ENCODE data around the gene POMC.

The POMC gene

GRCh38 chr2:25125189-25125588 is 43.2 kb downstream of the POMC start:
- Histone ChIP-seq H3K9me3 (ENCODE audit: control insufficient read depth, insufficient read depth, low read length) (no peaks in the 10 kb centered on the region), H3K27ac (ENCODE audit: low read length) (no peak overlapping the region), H3K4me3 (ENCODE audit: low read length) (no peak overlapping the region), H3K4me1 (ENCODE audit: control insufficient read depth, insufficient read depth, low read length) (peaks cover 2% of the 10 kb centered on the region; the same call in 1 of the 2 replicates), H3K36me3 (ENCODE audit: control insufficient read depth, insufficient read depth, low read length) (no peaks in the 10 kb centered on the region), H3K27me3 (ENCODE audit: control insufficient read depth, insufficient read depth, low read length) (no peaks in the 10 kb centered on the region)
- no CpG with 5 or more reads among the region's 7 CpGs for WGBS (ENCODE audit: insufficient coverage, insufficient read length)
- DNase-seq (ENCODE audit: low read depth, low spot score), result no peak

- H3K36me3 ChIP-seq (ENCODE audit: control insufficient read depth, insufficient read depth, low read length), result no peaks in the 10 kb centered on the region
- no peaks in the 10 kb centered on the region for H3K9me3 ChIP-seq (ENCODE audit: control insufficient read depth, insufficient read depth, low read length)
- no CpG with 5 or more reads among the region's 5 CpGs for WGBS (ENCODE audit: insufficient coverage, insufficient read length)
- DNase-seq (ENCODE audit: low read depth, low spot score), result no peak
- no peaks in the 10 kb centered on the region for H3K4me1 ChIP-seq (ENCODE audit: control insufficient read depth, insufficient read depth, low read length)
- H3K27ac ChIP-seq (ENCODE audit: low read length), result no peak overlapping the region
- no peak overlapping the region for H3K4me3 ChIP-seq (ENCODE audit: low read length)
- no peaks in the 10 kb centered on the region; the same call in 1 of the 2 replicates for H3K27me3 ChIP-seq (ENCODE audit: control insufficient read depth, insufficient read depth, low read length)
These were observed 44.7 kb downstream of the POMC start for GRCh38 chr2:25123682-25124081.

GRCh38 chr2:25122367-25122766 is 46.0 kb downstream of the POMC start:
- no peak for DNase-seq (ENCODE audit: low read depth, low spot score)
- WGBS (ENCODE audit: insufficient coverage, insufficient read length), result no CpG with 5 or more reads among the region's 3 CpGs
- Histone ChIP-seq H3K4me3 (ENCODE audit: low read length) (no peak overlapping the region), H3K9me3 (ENCODE audit: control insufficient read depth, insufficient read depth, low read length) (no peaks in the 10 kb centered on the region), H3K27ac (ENCODE audit: low read length) (no peak overlapping the region), H3K27me3 (ENCODE audit: control insufficient read depth, insufficient read depth, low read length) (no peaks in the 10 kb centered on the region; the same call in 1 of the 2 replicates), H3K4me1 (ENCODE audit: control insufficient read depth, insufficient read depth, low read length) (no peaks in the 10 kb centered on the region), H3K36me3 (ENCODE audit: control insufficient read depth, insufficient read depth, low read length) (no peaks in the 10 kb centered on the region)

- H3K36me3 ChIP-seq (ENCODE audit: control insufficient read depth, insufficient read depth, low read length), result no peaks in the 10 kb centered on the region
- no peak overlapping the region for H3K4me3 ChIP-seq (ENCODE audit: low read length)
- H3K27ac ChIP-seq (ENCODE audit: low read length), result no peak overlapping the region
- no peaks in the 10 kb centered on the region for H3K4me1 ChIP-seq (ENCODE audit: control insufficient read depth, insufficient read depth, low read length)
- DNase-seq (ENCODE audit: low read depth, low spot score), result no peak
- WGBS (ENCODE audit: insufficient coverage, insufficient read length), result no CpG with 5 or more reads among the region's 11 CpGs
- no peaks in the 10 kb centered on the region for H3K9me3 ChIP-seq (ENCODE audit: control insufficient read depth, insufficient read depth, low read length)
- H3K27me3 ChIP-seq (ENCODE audit: control insufficient read depth, insufficient read depth, low read length), result no peaks in the 10 kb centered on the region; the same call in 1 of the 2 replicates
These were observed 49.1 kb downstream of the POMC start for GRCh38 chr2:25119263-25119662.

GRCh38 chr2:25116956-25117355 is 51.4 kb downstream of the POMC start:
- Histone ChIP-seq H3K27me3 (ENCODE audit: control insufficient read depth, insufficient read depth, low read length) (no peaks in the 10 kb centered on the region; the same call in 1 of the 2 replicates), H3K27ac (ENCODE audit: low read length) (no peak overlapping the region), H3K4me3 (ENCODE audit: low read length) (no peak overlapping the region), H3K9me3 (ENCODE audit: control insufficient read depth, insufficient read depth, low read length) (no peaks in the 10 kb centered on the region), H3K4me1 (ENCODE audit: control insufficient read depth, insufficient read depth, low read length) (no peaks in the 10 kb centered on the region), H3K36me3 (ENCODE audit: control insufficient read depth, insufficient read depth, low read length) (no peaks in the 10 kb centered on the region)
- no peak for DNase-seq (ENCODE audit: low read depth, low spot score)
- no CpG with 5 or more reads among the region's 13 CpGs for WGBS (ENCODE audit: insufficient coverage, insufficient read length)

- no peak for DNase-seq (ENCODE audit: low read depth, low spot score)
- Histone ChIP-seq H3K9me3 (ENCODE audit: control insufficient read depth, insufficient read depth, low read length) (no peaks in the 10 kb centered on the region), H3K4me3 (ENCODE audit: low read length) (no peak overlapping the region), H3K36me3 (ENCODE audit: control insufficient read depth, insufficient read depth, low read length) (no peaks in the 10 kb centered on the region), H3K4me1 (ENCODE audit: control insufficient read depth, insufficient read depth, low read length) (no peaks in the 10 kb centered on the region), H3K27ac (ENCODE audit: low read length) (no peak overlapping the region), H3K27me3 (ENCODE audit: control insufficient read depth, insufficient read depth, low read length) (no peaks in the 10 kb centered on the region; the same call in 1 of the 2 replicates)
- WGBS (ENCODE audit: insufficient coverage, insufficient read length), result no CpG with 5 or more reads among the region's 4 CpGs
These were observed 52.5 kb downstream of the POMC start for GRCh38 chr2:25115902-25116301.

- Histone ChIP-seq H3K9me3 (ENCODE audit: control insufficient read depth, insufficient read depth, low read length) (no peaks in the 10 kb centered on the region), H3K27ac (ENCODE audit: low read length) (no peak overlapping the region), H3K4me1 (ENCODE audit: control insufficient read depth, insufficient read depth, low read length) (no peaks in the 10 kb centered on the region), H3K27me3 (ENCODE audit: control insufficient read depth, insufficient read depth, low read length) (no peaks in the 10 kb centered on the region; the same call in 1 of the 2 replicates), H3K36me3 (ENCODE audit: control insufficient read depth, insufficient read depth, low read length) (no peaks in the 10 kb centered on the region), H3K4me3 (ENCODE audit: low read length) (no peak overlapping the region)
- WGBS (ENCODE audit: insufficient coverage, insufficient read length), result no CpG with 5 or more reads among the region's 9 CpGs
- no peak for DNase-seq (ENCODE audit: low read depth, low spot score)
These were observed 53.0 kb downstream of the POMC start for GRCh38 chr2:25115249-25115883.

- no peak overlapping the region for H3K4me3 ChIP-seq (ENCODE audit: low read length)
- H3K9me3 ChIP-seq (ENCODE audit: control insufficient read depth, insufficient read depth, low read length), result no peaks in the 10 kb centered on the region
- no peaks in the 10 kb centered on the region for H3K27me3 ChIP-seq (ENCODE audit: control insufficient read depth, insufficient read depth, low read length)
- no peaks in the 10 kb centered on the region for H3K36me3 ChIP-seq (ENCODE audit: control insufficient read depth, insufficient read depth, low read length)
- no peaks in the 10 kb centered on the region; the same call in 1 of the 2 replicates for H3K4me1 ChIP-seq (ENCODE audit: control insufficient read depth, insufficient read depth, low read length)
- DNase-seq (ENCODE audit: low read depth, low spot score), result no peak
- no peak overlapping the region for H3K27ac ChIP-seq (ENCODE audit: low read length)
- WGBS (ENCODE audit: insufficient coverage, insufficient read length), result no CpG with 5 or more reads among the region's 3 CpGs
These were observed 56.3 kb downstream of the POMC start for GRCh38 chr2:25112113-25112512.
